ENCODE measurements around the gene POLD4.
"Not testable (repeated sequence)": the region's sequence is repeated elsewhere in the genome, so short reads cannot be mapped to it uniquely, and the experiment has no call there.

POLD4 gene

GRCh38 chr11:67353317-67354074, at the start of gene POLD4:
TSS of gene POLD4 (minus strand) at chr11:67353546. CDS start at chr11:67353399, 147 bp downstream.
- DNase-seq (ENCODE audit: low read depth, low spot score) = peak; percentile 94

GRCh38 chr11:67403085-67403484, 49.7 kb upstream of the POLD4 start:
- DNase-seq (ENCODE audit: low read depth, low spot score) = not testable (repeated sequence)

DNA sequence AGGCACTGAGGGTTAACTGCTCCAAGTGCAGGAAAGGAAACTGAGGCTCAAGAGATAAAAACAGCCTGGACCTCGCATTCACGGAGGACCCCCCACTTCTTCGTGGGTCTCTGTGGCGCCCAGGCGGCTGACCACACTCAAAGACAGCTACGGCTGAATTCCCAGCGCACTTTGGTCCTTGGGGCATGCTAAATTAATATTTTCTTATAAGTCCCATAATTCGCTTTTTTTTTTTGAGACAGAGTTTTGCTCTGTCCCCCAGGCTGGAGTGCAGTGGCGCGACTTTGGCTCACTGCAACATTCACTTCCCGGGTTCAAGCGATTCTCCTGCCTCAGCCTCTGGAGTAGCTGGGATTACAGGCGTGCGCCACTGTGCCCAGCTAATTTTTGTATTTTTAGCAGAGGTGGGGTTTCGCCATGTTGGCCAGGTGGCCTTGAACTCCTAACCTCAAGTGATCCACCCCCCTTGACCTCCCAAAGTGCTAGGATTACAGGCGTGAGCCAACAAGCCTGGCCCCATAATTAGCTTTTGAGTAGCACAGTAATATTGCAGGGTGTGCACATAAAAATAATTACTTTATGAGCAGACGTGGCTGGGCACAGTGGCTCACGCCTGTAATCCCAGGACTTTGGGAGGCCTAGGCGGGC, 49.0 kb upstream of the POLD4 start:
- DNase-seq (ENCODE audit: low read depth, low spot score) = not testable (repeated sequence)

GRCh38 chr11:67401495-67402191, 48.3 kb upstream of the POLD4 start, which contains the start of gene PPP1CA:
TSS of gene PPP1CA (minus strand) at chr11:67401858. CDS start at chr11:67401782, 76 bp downstream.
- peak; percentile 81 for DNase-seq (ENCODE audit: low read depth, low spot score)

DNA sequence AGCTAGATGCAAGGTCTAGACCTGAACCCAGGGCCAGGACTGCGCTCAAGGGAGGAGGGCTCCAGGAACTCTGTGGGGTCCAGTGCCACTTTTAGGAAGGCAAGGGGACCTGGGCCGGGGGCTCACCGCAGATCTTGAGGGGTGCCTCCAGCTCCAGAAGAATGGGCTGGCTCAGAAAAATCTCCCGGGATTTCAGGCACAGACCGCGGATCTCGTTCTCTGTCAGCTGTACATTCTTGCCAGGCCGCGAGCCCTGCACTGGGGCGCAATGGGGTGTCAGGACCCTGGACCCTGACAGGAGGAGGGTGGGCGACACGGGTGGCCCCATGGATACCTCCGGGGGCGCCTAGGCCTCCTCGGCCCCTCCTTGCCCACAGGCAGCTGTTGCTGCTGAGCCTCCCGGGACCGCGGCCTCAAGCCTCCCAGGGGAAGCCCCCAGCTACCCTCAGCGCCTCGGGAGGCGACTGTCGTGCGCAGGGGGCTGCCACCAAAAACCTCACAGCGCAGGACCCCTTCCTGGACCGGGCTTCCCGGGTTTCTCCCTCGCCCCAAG, 47.7 kb upstream of the POLD4 start:
- DNase-seq (ENCODE audit: low read depth, low spot score) = no peak

- no peak for DNase-seq (ENCODE audit: low read depth, low spot score)
Observed at GRCh38 chr11:67400251-67400941, 47.0 kb upstream of the POLD4 start.

DNA sequence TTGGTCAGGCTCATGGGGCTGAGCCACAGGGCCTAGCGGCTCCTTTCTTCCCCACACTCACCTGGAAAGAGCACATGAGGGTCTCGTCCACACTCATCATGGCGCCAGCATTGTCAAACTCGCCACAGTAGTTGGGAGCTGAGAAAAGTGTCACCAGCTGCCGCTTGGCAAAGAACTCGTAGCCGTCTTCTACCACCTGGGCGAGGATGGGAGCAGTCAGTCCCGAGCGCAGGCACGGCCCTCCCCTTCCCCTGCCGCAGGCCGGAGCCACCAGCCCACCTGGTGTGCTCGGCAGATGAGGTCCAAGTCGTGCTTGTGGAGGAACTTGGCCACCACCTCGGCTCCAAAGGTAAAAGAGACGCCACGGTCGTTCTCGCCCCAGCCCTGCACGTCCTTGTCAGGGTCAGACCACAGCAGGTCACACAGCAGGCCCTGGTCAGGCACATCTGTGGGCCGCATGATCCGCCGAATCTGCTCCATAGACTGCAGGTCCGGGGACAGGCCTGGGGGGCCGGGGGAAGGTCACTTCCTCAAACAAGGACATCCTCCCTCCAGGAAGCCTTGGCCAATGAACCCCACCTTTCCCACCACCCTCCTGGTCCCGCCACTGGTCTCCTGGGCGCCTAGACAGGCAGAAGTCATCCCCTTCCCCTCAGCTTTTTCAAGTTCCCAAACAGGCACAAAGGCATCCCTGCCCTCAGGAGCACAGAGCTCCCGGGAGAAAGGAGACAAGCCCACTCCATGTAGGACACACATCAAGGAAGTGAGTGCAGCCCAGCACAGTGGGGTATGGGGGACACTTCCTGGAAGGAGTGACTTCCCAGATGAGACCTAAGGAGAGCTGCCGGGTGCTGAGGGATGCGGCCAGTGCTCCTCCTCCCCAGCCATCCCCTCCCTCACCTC, 45.6 kb upstream of the POLD4 start:
- no peak for DNase-seq (ENCODE audit: low read depth, low spot score)

- no peak for DNase-seq (ENCODE audit: low read depth, low spot score)
Observed at GRCh38 chr11:67397986-67398660, 44.8 kb upstream of the POLD4 start.

- DNase-seq (ENCODE audit: low read depth, low spot score) = no peak
Observed at GRCh38 chr11:67397536-67397935, 44.2 kb upstream of the POLD4 start.

DNA sequence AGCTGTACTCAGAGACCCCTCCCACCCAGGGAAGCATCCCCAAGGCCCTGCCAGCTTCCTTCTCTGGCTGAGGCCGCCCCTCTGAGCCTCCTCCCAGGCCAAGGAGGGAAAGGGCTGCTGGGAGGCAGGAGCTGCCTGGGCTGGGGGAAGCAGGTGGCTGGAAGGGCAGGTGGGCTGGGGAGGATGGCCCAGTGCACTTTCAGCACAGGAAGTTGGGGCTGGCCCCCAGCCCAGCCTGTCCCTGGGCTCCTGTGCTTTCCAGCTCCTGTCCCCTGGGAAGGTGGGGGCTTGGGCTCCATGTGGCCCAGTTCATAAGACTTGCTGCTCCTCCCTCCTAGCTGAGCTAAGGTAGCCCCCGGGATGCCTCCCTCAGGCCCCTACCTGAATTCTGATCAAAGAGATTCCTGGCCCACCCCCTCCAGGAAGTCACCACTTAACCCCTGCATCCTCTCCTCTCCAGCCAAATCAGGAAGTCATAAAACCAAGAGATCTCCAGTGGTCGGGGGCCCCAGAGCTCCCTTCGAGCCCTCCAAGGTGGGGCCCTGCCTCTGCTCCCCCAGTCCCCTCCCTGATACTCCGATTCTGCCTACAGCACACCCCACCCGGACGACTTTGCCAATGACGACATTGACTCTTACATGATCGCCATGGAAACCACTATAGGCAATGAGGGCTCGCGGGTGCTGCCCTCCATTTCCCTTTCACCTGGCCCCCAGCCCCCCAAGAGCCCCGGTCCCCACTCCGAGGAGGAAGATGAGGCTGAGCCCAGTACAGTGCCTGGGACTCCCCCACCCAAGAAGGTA, 43.4 kb upstream of the POLD4 start:
- DNase-seq (ENCODE audit: low read depth, low spot score) = no peak

- DNase-seq (ENCODE audit: low read depth, low spot score) = no peak
Observed at GRCh38 chr11:67396259-67396581, 42.9 kb upstream of the POLD4 start.

- no peak for DNase-seq (ENCODE audit: low read depth, low spot score)
Observed at GRCh38 chr11:67395555-67396258, 42.4 kb upstream of the POLD4 start.

DNA sequence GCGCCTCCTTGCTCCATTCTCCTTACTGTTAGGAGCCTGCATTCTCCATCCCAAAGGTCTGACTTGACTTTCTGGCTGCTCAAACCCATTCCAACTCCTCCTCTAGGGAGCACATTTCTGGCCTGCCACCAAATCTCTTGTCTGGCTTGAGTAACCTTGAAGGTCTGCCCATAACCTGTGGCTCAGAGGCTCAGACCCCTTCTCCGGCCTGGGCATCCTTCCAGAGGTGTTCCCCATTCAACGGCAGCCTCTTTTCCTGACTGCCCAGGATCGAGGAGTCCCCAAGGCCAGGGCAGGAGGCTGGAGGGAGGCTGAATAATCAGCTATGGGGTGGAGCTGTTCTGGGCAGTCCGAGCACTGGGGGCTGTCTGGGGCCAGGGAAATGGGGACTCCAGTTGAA, 40.6 kb upstream of the POLD4 start:
- no peak for DNase-seq (ENCODE audit: low read depth, low spot score)

DNA sequence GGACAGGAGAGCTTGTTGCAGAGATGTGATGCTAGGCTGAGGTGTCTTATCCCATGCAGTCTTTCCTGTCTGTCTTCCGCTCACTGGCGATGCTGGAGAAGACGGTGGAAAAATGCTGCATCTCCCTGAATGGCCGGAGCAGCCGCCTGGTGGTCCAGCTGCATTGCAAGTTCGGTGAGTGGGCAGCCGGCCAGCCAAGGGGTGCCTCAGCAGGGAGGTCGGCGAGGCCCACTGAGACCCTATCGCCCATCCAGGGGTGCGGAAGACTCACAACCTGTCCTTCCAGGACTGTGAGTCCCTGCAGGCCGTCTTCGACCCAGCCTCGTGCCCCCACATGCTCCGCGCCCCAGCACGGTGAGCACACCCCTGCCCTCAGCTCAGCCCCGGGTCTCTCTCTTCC, 40.1 kb upstream of the POLD4 start:
- no peak for DNase-seq (ENCODE audit: low read depth, low spot score)

- no peak for DNase-seq (ENCODE audit: low read depth, low spot score)
Observed at GRCh38 chr11:67392183-67392715, 38.9 kb upstream of the POLD4 start.

DNA sequence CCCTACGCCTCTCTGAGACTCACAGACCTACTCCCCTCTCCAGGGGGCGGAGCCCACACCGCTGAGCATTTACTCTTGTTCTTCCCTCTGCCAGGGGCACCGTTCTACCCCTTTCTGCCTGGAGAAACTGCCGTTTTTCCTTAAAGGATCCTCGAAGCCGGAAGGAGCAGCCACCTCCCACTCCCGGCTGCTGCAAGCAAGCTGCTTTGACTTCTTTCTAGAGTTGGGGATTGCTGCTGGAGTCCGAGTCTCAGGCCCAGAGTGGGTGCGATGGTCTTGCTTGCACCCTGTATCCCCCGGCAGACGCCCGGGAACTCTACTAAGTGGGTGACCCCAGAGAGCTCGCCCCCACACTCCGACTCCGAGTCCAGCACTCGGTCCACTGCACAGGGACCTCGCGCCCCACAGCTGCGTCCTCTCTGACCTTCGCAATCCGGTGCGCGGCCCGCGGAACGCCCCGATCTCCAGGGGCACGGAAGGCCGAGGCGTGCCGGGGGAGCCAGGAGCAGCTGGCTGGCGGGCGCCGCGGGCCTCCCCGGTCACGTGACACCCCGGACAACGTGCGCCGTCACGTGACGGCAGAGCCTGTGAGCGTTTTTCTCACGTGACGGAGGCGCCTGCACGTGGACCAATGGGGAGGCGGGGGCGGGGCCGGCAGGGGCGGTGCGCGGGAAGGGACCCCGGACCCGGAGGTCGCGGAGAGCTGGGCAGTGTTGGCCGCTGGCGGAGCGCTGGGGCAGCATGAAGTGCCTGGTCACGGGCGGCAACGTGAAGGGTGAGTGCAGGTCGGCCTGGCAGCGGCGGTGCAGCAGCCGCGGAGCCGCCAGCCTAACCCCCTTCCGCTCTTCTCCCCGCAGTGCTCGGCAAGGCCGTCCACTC, 38.2 kb upstream of the POLD4 start, which contains the start of gene RAD9A:
RAD9A (plus strand) TSS at position 683 of the 879 bp plus-strand sequence; CDS start at position 742, 59 bp downstream.
- DNase-seq (ENCODE audit: low read depth, low spot score) = peak; percentile 83

DNA sequence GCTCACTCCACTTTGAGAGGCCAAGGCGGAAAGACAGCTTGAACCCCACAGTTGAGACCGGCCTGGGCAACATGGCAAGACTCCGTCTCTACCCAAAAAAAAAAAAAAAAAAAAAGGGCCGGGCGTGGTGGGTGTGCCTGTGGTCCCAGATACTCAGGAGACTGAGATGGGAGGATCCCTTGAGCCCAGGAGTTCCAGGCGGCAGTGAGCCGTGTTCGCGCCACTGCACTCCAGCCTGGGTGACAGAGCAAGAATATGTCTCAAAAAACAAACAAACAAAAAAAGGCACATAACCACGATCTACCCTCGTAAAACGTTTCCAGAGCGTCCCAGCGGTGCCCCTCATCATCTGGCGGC, 37.6 kb upstream of the POLD4 start:
- no peak for DNase-seq (ENCODE audit: low read depth, low spot score)

Measured in activated CD4-positive, CD25-positive, alpha-beta regulatory T cell treated with anti-CD3 and anti-CD28 coated beads, Interleukin-2, amount 50 U/mL, for 16 hours (primary cell).